ENCODE results near the gene SEMA3B. TPM values are rescaled to one million over a fixed set of nuclear protein-coding genes. Genes with fewer than 3 reads are reported as not detected.

Gene SEMA3B
- total RNA-seq, 2 donors from 2014 or later = 1.2 to 2.3 TPM

- H3K4me1 Mint-ChIP-seq = peaks cover 14% of the 10 kb centered on the region
- no peaks in the 10 kb centered on the region for H3K27me3 Mint-ChIP-seq
- ATAC-seq (replicated peaks) = no peak
- no peak overlapping the region for H3K4me3 Mint-ChIP-seq
- no peak overlapping the region for H3K27ac Mint-ChIP-seq
- H3K9me3 Mint-ChIP-seq = no peaks in the 10 kb centered on the region
- H3K36me3 Mint-ChIP-seq (ENCODE audit: low read depth) = peaks cover 18% of the 10 kb centered on the region
These were observed 25.8 kb downstream of the SEMA3B start for GRCh38 chr3:50294492-50295403.

- no peak overlapping the region for H3K27ac Mint-ChIP-seq
- H3K4me1 Mint-ChIP-seq = peaks cover 22% of the 10 kb centered on the region
- ATAC-seq (replicated peaks) = no peak
- H3K36me3 Mint-ChIP-seq (ENCODE audit: low read depth) = peaks cover 10% of the 10 kb centered on the region
- H3K4me3 Mint-ChIP-seq = no peak overlapping the region
- no peaks in the 10 kb centered on the region for H3K27me3 Mint-ChIP-seq
- H3K9me3 Mint-ChIP-seq = no peaks in the 10 kb centered on the region
These were observed 26.8 kb downstream of the SEMA3B start for GRCh38 chr3:50295553-50296431.

GRCh38 chr3:50296721-50297383, 27.9 kb downstream of the SEMA3B start:
- peaks cover 16% of the 10 kb centered on the region for H3K4me1 Mint-ChIP-seq
- H3K27me3 Mint-ChIP-seq = no peaks in the 10 kb centered on the region
- no peak for ATAC-seq (replicated peaks)
- no peaks in the 10 kb centered on the region for H3K9me3 Mint-ChIP-seq
- H3K36me3 Mint-ChIP-seq (ENCODE audit: low read depth) = no peaks in the 10 kb centered on the region
- H3K27ac Mint-ChIP-seq = no peak overlapping the region
- H3K4me3 Mint-ChIP-seq = peak overlapping the region; percentile 98

DNA sequence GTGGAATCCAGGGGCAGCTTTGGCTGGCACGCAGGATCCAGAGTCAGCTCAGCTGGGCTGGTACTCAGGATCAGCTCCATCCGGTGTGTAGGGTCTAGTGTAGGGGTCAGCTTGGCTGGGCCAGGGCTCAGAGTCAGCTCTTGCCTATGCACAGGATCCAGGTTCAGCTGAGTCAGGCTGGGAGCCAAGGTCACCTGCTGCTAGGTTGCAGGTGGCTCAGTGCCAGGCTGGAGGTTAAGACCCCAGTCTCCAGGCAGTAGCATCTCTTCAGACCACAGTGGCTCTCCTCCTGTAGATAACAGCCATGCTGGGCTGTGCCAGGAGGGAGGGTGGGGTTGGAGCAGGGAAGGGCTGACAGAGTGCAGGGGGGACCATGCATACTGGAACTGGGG, 28.4 kb downstream of the SEMA3B start:
- no peak overlapping the region for H3K27ac Mint-ChIP-seq
- H3K36me3 Mint-ChIP-seq (ENCODE audit: low read depth) = no peaks in the 10 kb centered on the region
- H3K4me1 Mint-ChIP-seq = peaks cover 15% of the 10 kb centered on the region
- no peaks in the 10 kb centered on the region for H3K27me3 Mint-ChIP-seq
- no peak for ATAC-seq (replicated peaks)
- no peaks in the 10 kb centered on the region for H3K9me3 Mint-ChIP-seq
- H3K4me3 Mint-ChIP-seq = peak overlapping the region; percentile 98

DNA sequence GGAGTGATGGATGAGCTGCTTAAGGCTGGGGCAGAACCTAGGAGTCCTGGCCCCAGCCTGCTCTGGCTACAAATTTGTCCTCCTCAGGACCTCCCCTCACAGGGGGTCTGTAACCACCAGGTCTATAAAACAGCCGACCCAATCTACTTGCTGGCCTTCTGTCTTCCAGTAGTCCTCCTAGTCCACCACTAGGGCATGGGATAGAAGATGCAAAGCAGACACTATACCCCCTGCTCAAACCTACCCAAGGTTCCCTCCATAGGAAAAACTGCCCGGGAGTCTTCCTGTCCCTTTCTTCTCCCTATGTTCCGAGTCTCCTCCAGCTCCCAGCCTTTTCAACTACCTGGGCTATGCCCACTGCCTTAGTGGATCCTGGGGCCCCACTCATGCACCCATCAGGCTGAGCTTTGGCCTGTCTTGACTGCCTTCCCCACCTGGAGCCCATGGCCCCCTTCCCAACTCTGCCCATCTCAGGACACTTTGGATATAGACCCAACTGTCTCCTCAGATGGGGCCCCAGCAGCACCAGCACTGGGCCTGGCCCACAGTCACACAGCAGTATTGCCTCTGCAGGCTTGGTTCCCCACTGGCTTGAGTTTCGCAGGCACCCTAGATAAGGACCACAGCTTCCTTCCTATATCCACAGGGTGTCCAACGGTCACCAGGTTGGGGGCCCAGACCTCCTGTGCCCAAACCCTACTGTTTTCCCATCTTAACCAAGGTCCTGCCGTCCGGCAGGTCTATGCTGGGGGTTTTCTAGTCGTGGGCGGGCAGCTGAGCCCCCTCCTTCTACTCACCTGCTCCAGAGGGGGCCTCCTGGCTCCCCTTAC, 29.2 kb downstream of the SEMA3B start:
- Mint-ChIP-seq H3K36me3 (ENCODE audit: low read depth) (no peaks in the 10 kb centered on the region), H3K4me3 (peak overlapping the region; percentile 98), H3K9me3 (no peaks in the 10 kb centered on the region), H3K27me3 (no peaks in the 10 kb centered on the region), H3K4me1 (peaks cover 8% of the 10 kb centered on the region), H3K27ac (peak overlapping the region; percentile 94)
- ATAC-seq (replicated peaks) = no peak

DNA sequence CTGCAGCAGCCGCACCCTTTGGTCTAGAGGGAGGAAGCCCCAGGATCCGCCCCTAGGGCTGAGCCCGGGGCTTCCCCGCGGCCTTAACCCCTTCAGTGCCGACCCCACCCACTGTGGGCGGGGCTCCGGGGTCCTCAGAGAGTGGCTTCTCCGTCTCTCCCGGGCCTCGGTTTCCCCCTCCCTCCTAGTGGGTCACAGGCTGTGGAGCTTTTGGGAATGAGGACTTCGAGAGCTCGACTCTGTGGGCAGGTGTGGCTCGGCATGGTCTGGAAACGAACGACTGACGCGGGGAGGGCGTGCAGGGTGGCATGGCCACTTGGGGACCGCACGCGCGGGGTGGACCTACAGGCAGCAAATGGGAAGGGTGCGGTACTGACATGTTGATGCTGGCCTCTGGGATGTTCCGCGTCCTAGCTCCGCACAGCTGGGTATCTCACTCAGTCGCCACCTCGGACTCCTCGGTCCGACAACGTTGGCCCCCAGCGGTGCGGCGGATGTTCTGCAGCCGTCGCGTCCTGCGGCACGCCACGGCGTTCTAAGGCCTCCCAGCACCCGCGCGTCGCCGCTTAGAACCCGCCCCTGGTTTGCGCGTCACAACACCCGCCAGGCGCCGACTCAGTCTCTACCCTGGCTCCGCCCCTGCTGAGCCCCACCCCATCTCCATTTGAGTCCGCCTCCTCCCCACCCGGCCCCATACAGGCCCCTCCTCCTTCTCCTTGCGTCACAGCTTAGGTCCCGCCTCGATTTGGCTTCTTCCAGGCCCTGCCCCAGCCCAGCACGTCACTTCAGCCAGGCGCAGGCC, 30.1 kb downstream of the SEMA3B start, which contains the start of the genes HYAL3 and NAA80:
TSS of gene HYAL3 (minus strand) at position 570 of the 802 bp plus-strand sequence. CDS start 3,803 bp downstream, outside the sequence.
TSS of gene NAA80 (minus strand) at position 570 of the 802 bp plus-strand sequence. CDS start 1,942 bp downstream, outside the sequence.
- H3K4me3 Mint-ChIP-seq = peak within 1 kb of the TSS; percentile 98
- no peaks in the 10 kb centered on the region for H3K27me3 Mint-ChIP-seq
- no peaks in the 10 kb centered on the region for H3K9me3 Mint-ChIP-seq
- peak within 1 kb of the TSS; percentile 94 for H3K27ac Mint-ChIP-seq
- peaks cover 8% of the 10 kb centered on the region for H3K4me1 Mint-ChIP-seq
- peak; percentile 90 for ATAC-seq (replicated peaks)
- no peaks in the 10 kb centered on the region for H3K36me3 Mint-ChIP-seq (ENCODE audit: low read depth)

GRCh38 chr3:50299638-50299928, 30.6 kb downstream of the SEMA3B start:
- Mint-ChIP-seq H3K4me1 (peaks cover 8% of the 10 kb centered on the region), H3K27me3 (no peaks in the 10 kb centered on the region), H3K4me3 (peak overlapping the region; percentile 98), H3K36me3 (ENCODE audit: low read depth) (no peaks in the 10 kb centered on the region), H3K9me3 (no peaks in the 10 kb centered on the region), H3K27ac (peak overlapping the region; percentile 94)
- ATAC-seq (replicated peaks) = no peak

DNA sequence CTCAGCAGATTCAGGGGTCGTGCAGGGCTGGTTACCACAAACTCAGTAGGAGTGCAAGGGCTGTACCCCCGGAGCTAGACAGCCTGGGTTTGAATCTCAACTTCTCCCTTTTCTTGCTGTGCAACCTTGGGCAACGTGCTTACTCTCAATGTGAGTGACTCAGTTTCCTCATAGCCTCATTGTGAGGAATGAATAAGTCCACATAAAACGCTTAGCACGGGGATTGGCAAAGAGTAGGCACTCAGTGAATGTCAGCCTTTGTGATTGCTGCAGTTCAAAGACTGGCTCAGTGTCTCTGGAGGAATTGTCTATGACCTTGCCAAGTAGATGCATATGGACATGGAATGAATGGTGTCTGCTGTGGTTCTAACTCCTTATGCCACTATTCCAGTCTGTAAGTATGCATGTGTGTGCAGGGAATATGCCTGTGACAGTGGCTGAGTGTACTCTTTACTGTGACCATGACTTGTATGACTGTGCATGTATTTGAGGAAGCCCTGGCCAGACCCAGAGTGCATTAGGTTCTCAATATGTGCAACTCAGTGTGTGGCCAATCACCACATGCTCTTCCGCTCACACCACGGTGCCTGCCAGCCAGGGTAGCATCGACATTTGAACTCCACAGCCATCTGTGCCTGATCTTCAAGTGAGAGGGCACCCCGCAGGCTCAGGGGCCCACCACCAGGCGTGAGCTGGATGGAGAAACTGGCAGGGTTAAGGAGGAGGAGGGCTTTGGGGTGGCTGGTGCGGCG, 31.2 kb downstream of the SEMA3B start:
- Mint-ChIP-seq H3K27me3 (no peaks in the 10 kb centered on the region), H3K36me3 (ENCODE audit: low read depth) (no peaks in the 10 kb centered on the region), H3K27ac (peak overlapping the region; percentile 94), H3K4me3 (peak overlapping the region; percentile 98), H3K4me1 (peaks cover 8% of the 10 kb centered on the region), H3K9me3 (no peaks in the 10 kb centered on the region)
- ATAC-seq (replicated peaks) = peak; percentile 38

GRCh38 chr3:50300681-50301254, 31.8 kb downstream of the SEMA3B start:
- Mint-ChIP-seq H3K4me3 (peak overlapping the region; percentile 98), H3K27ac (peak overlapping the region; percentile 94), H3K36me3 (ENCODE audit: low read depth) (no peaks in the 10 kb centered on the region), H3K4me1 (peaks cover 8% of the 10 kb centered on the region), H3K27me3 (no peaks in the 10 kb centered on the region), H3K9me3 (no peaks in the 10 kb centered on the region)
- ATAC-seq (replicated peaks) = no peak

DNA sequence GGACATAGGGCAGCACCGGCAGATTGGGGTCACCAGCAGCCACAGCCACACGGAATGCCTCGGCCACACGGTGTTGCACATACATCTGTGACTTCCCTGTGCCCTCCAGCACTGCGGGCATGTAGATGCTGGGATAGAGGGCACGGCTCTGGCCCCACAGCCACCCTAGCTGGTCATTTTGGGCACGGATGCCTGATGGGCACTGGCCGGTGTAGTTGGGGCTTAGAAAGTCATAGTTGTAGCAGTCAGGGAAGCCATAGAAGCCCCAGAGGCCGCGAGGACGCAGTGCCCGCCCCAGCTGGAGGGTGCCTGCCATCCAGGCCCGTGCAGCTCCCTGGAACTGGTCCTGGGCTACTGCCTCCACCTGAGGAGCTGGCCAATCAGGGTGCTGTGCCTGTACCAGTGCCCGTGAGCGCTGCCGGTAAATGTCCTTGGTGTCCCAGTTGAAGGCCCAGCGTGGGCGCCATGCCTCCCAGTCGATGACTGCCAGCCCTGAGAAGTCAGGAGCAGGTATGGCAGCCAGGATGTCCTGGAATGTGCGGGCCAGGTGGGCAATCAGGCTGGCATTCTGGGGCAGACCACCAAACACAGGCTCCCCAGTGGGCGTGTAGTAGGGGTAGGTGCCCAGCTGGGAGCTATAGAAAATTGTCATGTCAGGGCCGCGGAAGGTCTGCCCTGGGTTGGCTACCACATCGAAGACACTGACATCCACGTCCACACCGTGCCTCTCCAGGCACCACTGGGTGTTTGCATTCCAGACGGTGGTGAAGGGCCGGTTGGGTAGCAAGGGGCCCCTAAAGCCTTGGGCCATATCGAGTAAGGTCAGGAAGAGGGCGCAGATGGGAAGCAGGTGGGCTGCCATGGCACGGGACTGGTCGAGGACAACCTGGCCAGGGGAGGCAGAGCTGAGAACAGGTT, 33.4 kb downstream of the SEMA3B start:
- peaks cover 8% of the 10 kb centered on the region for H3K4me1 Mint-ChIP-seq
- H3K9me3 Mint-ChIP-seq = no peaks in the 10 kb centered on the region
- H3K36me3 Mint-ChIP-seq (ENCODE audit: low read depth) = no peaks in the 10 kb centered on the region
- H3K27me3 Mint-ChIP-seq = no peaks in the 10 kb centered on the region
- no peak overlapping the region for H3K4me3 Mint-ChIP-seq
- no peak overlapping the region for H3K27ac Mint-ChIP-seq
- no peak for ATAC-seq (replicated peaks)

- Mint-ChIP-seq H3K36me3 (ENCODE audit: low read depth) (no peaks in the 10 kb centered on the region), H3K9me3 (no peaks in the 10 kb centered on the region), H3K4me3 (no peak within 1 kb of the TSS), H3K27ac (no peak within 1 kb of the TSS), H3K4me1 (peaks cover 8% of the 10 kb centered on the region), H3K27me3 (no peaks in the 10 kb centered on the region)
- ATAC-seq (replicated peaks) = no peak
These were observed 34.3 kb downstream of the SEMA3B start, which contains the start of gene HYAL1 for GRCh38 chr3:50303013-50303815. HYAL1 (minus strand) TSS chr3:50303574; CDS start chr3:50302956, 618 bp downstream.
